HG02588 (cell line): ENCODE data around the gene RAB35.

Experiments used
- ATAC-seq: cut with Tn5 transposase; IDR thresholded peaks from one replicate; pipeline ENCODE4 v1.9.1; 2021; ENCODE audit warnings: mild to moderate bottlenecking, moderate library complexity; ENCODE audit not compliant: unreplicated experiment

The RAB35 gene

GRCh38 chr12:120090206-120090605, 26.3 kb downstream of the RAB35 start:
- no peak for ATAC-seq

GRCh38 chr12:120089796-120090195, 26.8 kb downstream of the RAB35 start:
- ATAC-seq, result no peak

DNA sequence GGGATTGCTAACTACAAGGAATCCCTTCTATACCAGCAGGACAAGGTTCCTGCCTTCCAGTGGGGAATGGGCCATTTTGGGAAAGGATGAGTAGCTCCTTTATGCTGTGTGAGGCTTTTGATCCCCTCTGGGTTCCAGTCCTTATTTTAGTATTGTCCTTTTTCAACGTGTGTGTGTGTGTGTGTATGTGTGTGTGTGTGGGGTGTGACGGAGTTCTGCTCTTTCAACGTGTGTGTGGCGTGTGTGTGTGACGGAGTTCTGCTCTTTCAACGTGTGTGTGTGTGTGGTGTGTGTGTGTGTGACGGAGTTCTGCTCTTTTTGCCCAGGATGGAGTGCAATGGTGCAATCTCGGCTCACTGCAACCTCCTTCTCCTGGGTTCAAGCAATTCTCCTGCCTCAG, 27.4 kb downstream of the RAB35 start:
- ATAC-seq, result no peak

GRCh38 chr12:120086801-120087621, 29.5 kb downstream of the RAB35 start:
- ATAC-seq, result peak; percentile 97

DNA sequence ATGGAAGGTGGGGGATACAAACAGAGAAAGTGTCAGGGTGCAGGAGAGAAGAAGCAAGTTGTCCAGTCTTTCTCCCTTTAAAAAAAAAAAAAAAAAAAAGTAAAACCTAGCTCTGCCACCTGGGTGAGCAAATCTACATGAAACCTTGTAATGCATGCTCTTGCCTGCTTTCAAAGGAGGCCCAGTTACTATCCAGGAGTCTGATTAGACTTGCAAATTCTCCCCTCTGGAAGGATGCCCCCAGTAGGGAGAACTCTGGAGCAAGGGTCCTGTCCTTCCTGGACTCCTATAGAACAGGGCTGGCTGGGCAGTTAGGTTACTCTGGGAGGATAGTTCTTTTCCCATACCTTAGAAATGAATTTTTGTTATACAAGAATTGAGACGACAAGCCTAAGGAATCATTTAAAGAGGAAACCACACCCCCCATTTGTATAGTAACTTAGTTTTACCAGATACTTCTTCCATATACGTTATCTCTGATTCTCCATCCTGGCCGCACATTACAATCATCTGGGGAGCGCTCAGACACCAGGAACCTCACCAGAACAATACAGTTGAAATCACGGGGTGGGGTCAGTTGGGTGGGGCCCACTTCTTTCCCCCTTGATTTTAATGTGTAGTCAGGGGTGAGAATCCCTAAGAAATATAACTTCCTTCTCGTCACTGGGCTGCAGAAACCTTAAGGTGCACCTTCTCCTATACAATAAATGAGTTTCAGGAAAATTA, 30.5 kb downstream of the RAB35 start:
- ATAC-seq, result no peak

DNA sequence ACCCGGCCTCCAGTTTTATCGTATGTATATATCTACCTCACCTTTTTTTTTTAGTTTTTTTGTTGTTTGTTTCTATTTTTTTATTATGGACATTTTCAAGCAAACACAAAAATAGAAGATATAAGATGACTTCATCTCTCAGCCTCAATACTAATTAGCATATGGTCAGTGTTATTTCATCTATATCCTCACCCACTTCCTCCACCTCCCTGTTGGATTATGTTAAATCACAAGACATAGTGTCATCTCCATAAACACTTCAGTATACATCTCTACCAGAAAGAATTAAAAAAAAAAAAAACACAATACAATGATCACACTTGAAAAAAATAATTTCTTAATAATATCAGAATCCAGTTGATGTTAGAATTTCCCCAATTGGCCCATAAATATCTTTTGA, 34.9 kb downstream of the RAB35 start:
- no peak for ATAC-seq

GRCh38 chr12:120079411-120080400, 36.8 kb downstream of the RAB35 start:
- no peak for ATAC-seq

DNA sequence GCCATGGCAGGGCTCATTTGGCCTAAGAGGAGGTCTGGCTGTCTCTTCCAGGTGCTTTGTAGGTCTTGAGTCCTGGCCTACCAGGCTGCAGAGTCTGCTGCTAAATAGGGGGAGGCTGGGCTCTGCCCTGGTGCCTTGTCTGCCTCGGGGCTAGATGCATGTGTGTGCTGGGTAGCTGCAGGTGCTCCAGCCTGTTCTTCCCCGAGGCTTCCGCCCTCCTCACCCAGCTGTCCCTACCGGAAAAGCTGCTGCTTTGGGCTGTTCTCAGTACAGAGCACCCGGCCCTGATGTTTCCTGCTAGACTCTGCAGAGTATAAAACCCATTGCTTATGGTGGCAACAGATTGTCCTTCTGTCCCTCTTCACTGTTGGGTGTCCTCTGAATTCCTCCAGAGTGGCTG, 37.7 kb downstream of the RAB35 start:
- no peak for ATAC-seq

DNA sequence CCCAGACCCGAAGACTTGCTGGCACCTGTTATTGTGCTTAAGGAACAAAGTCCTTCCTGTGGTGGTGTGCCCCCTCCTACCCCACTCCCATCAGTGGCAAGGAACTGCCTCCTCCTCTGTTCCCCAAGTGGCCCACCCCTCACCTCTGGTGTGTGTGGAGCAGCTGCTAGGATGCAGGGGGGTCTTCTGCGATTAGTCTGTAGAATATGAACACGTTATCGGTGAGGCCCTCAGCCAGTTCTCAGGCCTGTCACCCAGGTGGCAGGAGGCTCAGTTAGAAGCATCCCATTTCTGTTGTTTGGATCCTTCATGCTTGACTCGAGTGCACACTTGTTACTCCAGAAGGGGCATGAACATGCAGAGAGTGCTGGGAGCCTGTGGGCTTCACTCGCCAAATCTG, 39.3 kb downstream of the RAB35 start:
- ATAC-seq, result no peak

- ATAC-seq, result no peak
These were observed 39.9 kb downstream of the RAB35 start for GRCh38 chr12:120076651-120077050.

GRCh38 chr12:120075034-120075616, 41.4 kb downstream of the RAB35 start:
- no peak for ATAC-seq

GRCh38 chr12:120072472-120073249, 43.9 kb downstream of the RAB35 start:
- ATAC-seq, result no peak

DNA sequence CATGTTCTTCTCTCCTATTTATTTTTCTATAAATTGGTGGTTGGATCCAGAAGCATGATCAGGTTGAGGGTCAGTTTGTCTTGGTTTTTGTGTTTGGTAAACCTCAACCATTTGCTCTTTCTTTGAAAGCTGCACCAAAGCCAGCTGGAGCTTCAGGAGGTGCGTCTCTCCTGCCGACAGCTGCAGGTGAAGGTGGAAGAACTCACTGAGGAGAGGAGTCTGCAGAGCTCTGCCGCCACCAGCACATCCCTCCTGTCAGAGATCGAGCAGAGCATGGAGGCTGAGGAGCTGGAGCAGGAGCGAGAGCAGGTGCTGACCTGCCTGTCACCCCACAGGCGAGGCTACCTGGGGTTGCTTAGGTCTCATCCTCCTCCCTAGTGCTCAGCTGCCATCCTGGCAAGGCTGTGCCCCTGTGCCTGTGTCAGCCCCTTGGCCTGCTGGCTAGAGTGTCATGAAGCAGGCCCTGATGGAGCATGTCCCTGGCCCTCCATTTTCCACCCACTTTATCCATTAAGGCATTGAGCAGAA, 45.0 kb downstream of the RAB35 start:
- ATAC-seq, result no peak

- ATAC-seq, result no peak
These were observed 47.3 kb downstream of the RAB35 start for GRCh38 chr12:120069278-120069677.

GRCh38 chr12:120067901-120068300, 48.7 kb downstream of the RAB35 start:
- ATAC-seq, result no peak

DNA sequence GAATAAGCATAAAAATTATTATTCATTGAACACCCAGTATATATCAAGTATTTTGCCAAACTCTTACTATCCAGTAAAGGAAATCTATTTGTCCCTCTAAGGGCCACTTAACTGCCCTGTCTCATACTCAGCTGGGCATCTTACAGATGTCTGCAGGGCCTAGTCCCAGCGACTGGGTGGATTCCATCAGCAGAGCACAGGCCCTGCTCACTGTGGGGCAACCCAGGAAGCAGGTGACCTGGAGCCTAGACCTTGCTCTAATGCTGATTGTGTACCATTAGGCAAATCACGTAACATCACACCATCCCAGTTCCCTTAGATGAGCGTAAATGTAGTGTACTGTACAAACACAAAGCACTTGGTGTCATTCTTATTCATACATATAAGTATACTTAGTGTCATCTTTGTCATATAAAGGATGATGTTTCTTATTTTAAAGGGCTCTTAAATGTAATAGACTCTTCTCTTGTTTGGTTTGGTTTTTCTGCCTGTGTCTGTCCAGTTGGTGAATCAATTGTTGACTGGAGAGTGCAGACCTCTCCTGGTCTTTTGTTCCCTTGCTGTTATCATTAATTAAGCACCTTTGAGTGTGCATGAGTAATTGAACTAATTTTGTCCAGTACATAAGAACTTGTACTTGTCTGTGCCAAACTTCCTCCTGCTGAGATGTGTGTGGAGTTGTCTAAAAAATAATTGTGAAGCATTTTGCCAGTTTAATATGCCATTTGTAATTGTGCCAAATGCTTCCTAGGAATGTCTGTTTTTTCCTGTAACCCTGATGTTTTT, 49.3 kb downstream of the RAB35 start:
- ATAC-seq, result no peak

DNA sequence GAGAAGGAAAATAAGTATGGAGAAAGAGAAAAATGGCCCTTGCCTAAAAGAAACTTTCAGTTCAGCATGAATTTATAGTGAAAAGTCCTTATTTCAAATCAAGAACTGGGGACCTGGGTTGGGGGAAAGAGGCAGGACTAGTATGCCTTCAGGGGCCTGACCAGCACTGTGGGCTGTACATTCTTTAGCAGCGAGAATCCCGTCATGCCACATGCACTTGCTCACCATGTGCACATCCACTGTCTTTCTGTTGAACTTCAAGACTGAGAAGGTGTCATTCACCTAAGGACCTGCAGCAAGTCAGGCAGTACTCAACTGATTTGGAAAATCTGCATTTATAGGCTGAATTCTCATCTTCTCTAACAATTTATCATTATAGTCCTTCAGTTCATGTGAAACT, 50.2 kb downstream of the RAB35 start:
- no peak for ATAC-seq

- no peak for ATAC-seq
These were observed 51.1 kb downstream of the RAB35 start for GRCh38 chr12:120065472-120065871.
